Uterus (tissue), 4 donors: Measurements from ENCODE around the gene C1QBP. TPM values are rescaled to one million over a fixed set of nuclear protein-coding genes. Genes with fewer than 3 reads are reported as not detected.

ENCODE experiments used
- DNase-seq, 2 donors: peaks; one replicate each; pipeline ENCODE4 v3.0.0-alpha.2; 2019 to 2020
- H3K27ac ChIP-seq, 2 donors: fragments of 200-600 bp; sonication (generic); 1 replicate in 1 of 2; 2 replicates in 1 of 2; pipeline ENCODE4 v1.5.1; 2016 to 2018
- H3K27me3 ChIP-seq, 2 donors: fragments of 200-600 bp; sonication (generic); one replicate each; pipeline ENCODE4 v1.5.1; 2018 to 2019; ENCODE audit warnings: control low read depth in 1 of 2
- H3K36me3 ChIP-seq, 2 donors: fragments of 200-600 bp; sonication (generic); one replicate each; pipeline ENCODE4 v1.5.1; 2019; ENCODE audit warnings: control low read depth in 1 of 2
- H3K4me1 ChIP-seq, 2 donors: fragments of 200-600 bp; sonication (generic); one replicate each; pipeline ENCODE4 v1.5.1; 2018 to 2019; ENCODE audit warnings: control low read depth in 1 of 2
- H3K4me3 ChIP-seq, 2 donors: fragments of 200-600 bp; sonication (generic); 1 replicate in 1 of 2; 2 replicates in 1 of 2; pipeline ENCODE4 v1.5.1; 2018 to 2019; ENCODE audit warnings: mild to moderate bottlenecking in 1 of 2
- H3K9me3 ChIP-seq, 2 donors: fragments of 200-600 bp; sonication (generic); one replicate each; pipeline ENCODE4 v1.5.1; 2019; ENCODE audit warnings: control low read depth in 1 of 2
- POLR2A ChIP-seq, 2 donors: fragments of 450-650 bp; IDR thresholded peaks; one replicate each; pipeline ENCODE4 v1.6.1; 2016; ENCODE audit warnings: antibody characterized with exemption in 2 of 2, mild to moderate bottlenecking in 1 of 2, moderate library complexity in 1 of 2
- intact Hi-C: fragments of 100-400 bp; cut with DNase I; formaldehyde crosslinking; loops from one replicate; pipeline ENCODE4 v1.15.1; 2023; ENCODE audit warnings: low total_unique reads
- total RNA-seq, 4 donors: library from RNA; depleted of rRNA in 3 of 4; stranded (reverse); fragments of >200 nt in 3 of 4; gene quantifications; one replicate each; pipeline versions ENCODE4 v1.1.0 to v1.2.4, GENCODE V29; 2014 to 2023
- TF ChIP-seq, protein P1 (sequence below), 4 experiments: fragments of 200-600 bp in 2 of 4; fragments of 450-650 bp in 2 of 4; sonication (generic) in 2 of 4; IDR thresholded peaks; one replicate each; pipeline ENCODE4 v1.5.1; 2016 to 2019; ENCODE audit warnings: antibody characterized with exemption in 4 of 4, mild to moderate bottlenecking in 2 of 4, moderate library complexity in 1 of 4
- donor health status: DM: yes; HTN: yes; CAD: no.

The C1QBP gene
- total RNA-seq, 4 donors from 2014 or later = 49.2 to 98.4 (median 80.7) TPM

DNA sequence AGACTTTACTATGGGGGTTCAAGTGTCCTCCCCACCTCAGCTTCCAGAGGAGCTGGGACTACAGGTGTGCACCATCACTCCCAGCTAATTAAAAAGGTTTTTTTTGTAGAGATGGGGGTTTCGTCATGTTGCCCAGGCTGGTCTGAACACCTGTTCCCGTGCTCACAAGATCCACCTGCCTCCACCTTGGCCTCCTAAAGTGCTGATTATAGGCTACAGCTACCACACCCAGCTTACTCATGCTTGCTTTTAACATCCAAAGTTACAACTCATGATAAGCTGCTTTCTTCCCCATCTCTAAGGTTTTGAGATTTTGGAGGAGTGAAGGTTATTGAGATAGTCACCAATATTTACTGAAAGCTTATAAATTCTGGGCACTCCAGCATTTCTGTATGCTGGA is 22.1 kb downstream of the C1QBP start:
- peaks cover 0 to 6% of the 10 kb centered on the region in 2 donors for H3K4me1 ChIP-seq
- no peaks in the 10 kb centered on the region for H3K27me3 ChIP-seq
- TF ChIP-seq POLR2A (IDR thresholded peaks at IDR 0.05) = no peak
- TF ChIP-seq, protein P1, sequence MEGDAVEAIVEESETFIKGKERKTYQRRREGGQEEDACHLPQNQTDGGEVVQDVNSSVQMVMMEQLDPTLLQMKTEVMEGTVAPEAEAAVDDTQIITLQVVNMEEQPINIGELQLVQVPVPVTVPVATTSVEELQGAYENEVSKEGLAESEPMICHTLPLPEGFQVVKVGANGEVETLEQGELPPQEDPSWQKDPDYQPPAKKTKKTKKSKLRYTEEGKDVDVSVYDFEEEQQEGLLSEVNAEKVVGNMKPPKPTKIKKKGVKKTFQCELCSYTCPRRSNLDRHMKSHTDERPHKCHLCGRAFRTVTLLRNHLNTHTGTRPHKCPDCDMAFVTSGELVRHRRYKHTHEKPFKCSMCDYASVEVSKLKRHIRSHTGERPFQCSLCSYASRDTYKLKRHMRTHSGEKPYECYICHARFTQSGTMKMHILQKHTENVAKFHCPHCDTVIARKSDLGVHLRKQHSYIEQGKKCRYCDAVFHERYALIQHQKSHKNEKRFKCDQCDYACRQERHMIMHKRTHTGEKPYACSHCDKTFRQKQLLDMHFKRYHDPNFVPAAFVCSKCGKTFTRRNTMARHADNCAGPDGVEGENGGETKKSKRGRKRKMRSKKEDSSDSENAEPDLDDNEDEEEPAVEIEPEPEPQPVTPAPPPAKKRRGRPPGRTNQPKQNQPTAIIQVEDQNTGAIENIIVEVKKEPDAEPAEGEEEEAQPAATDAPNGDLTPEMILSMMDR (IDR thresholded peaks at IDR 0.05) = no peak
- no peak overlapping the region for H3K4me3 ChIP-seq
- H3K27ac ChIP-seq = no peak overlapping the region
- H3K36me3 ChIP-seq = no peaks in the 10 kb centered on the region
- intact Hi-C loops = no loop called here
- H3K9me3 ChIP-seq = no peaks in the 10 kb centered on the region
- no peak for DNase-seq

DNA sequence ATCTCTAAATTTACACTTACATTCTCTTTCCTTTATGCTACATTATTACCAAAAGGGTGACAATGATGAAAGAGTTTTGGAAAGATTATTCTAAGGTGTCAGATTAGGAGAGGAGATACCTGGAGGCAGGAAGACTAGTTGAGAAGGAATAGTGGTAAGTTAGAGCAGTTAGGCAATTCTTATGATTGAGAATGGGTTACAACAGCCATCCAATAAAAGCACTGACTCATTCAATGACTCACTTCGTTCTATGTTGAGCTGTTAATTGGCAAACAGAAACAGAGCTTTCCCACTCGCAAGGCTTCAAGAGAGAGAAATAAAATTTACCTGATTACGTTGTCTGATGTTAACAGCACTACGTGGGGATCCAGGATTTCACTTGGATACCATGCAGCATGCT is 25.3 kb downstream of the C1QBP start:
- Histone ChIP-seq H3K27me3 (no peaks in the 10 kb centered on the region), H3K9me3 (no peaks in the 10 kb centered on the region), H3K27ac (peak overlapping the region in 1 of 2 donors; percentile 43), H3K4me1 (peaks cover 0 to 6% of the 10 kb centered on the region in 2 donors), H3K36me3 (no peaks in the 10 kb centered on the region), H3K4me3 (no peak overlapping the region)
- no peak for DNase-seq
- no peak for TF ChIP-seq POLR2A (IDR thresholded peaks at IDR 0.05)
- TF ChIP-seq, protein P1 (IDR thresholded peaks at IDR 0.05) = no peak
- intact Hi-C loops = no loop called here

DNA sequence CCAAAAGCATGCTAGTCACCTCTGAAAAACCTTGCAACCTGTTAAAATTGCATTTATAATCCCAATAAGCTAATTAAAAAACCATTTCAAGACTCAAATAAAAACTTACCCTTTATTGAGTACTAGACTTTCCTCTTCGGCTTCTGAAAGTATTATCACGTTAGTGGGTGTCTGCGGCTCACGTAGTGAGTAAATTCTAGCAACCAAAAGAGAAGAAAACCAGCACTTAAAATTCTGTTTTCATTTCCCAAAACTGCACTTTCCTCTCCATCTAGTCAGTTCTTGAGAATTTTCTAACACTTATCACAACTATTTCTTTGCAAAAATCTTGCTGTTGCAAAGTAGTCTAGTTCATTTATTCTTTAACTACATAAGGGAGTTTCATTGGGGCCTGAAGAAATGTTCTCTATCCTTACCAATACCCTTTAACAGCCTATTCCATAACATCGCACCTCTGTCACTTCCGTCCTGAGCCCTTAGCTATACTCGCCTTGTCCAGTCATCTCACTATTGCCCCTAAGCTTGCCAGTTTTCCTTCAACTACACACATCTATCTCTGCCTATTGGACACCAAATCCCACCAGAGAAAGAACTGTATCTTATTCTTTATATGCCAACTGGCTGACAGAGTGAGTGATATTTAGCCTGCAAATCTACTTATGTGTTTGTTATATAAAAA is 28.2 kb downstream of the C1QBP start:
- no peaks in the 10 kb centered on the region for H3K36me3 ChIP-seq
- H3K4me1 ChIP-seq = no peaks in the 10 kb centered on the region
- H3K9me3 ChIP-seq = no peaks in the 10 kb centered on the region
- H3K27ac ChIP-seq = no peak overlapping the region
- intact Hi-C loops = no loop called here
- DNase-seq = no peak
- no peaks in the 10 kb centered on the region for H3K27me3 ChIP-seq
- no peak overlapping the region for H3K4me3 ChIP-seq
- TF ChIP-seq, protein P1 (IDR thresholded peaks at IDR 0.05) = no peak
- no peak for TF ChIP-seq POLR2A (IDR thresholded peaks at IDR 0.05)

DNA sequence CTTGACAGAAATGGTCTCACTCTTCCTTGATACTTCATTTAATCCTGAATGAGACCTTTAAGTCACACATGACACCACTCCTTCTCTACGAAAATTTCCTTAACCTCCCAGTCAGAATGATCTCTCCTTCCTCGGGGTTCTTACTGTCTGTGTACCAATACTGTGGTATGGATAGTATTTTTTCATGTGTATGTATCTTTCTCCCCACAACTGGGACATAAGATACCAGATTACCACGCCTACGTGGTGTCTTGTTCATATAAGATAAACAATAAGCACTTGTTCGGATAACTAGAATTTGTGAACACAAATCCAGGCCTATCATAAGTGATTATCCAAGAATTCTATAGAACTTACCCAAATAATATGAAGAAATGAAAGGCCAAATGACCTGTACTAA is 30.8 kb downstream of the C1QBP start:
- Histone ChIP-seq H3K27ac (no peak overlapping the region), H3K27me3 (no peaks in the 10 kb centered on the region), H3K4me3 (no peak overlapping the region), H3K9me3 (no peaks in the 10 kb centered on the region), H3K36me3 (no peaks in the 10 kb centered on the region), H3K4me1 (no peaks in the 10 kb centered on the region)
- TF ChIP-seq, protein P1 (IDR thresholded peaks at IDR 0.05) = no peak
- no peak for TF ChIP-seq POLR2A (IDR thresholded peaks at IDR 0.05)
- intact Hi-C loops = no loop called here
- DNase-seq = no peak

DNA sequence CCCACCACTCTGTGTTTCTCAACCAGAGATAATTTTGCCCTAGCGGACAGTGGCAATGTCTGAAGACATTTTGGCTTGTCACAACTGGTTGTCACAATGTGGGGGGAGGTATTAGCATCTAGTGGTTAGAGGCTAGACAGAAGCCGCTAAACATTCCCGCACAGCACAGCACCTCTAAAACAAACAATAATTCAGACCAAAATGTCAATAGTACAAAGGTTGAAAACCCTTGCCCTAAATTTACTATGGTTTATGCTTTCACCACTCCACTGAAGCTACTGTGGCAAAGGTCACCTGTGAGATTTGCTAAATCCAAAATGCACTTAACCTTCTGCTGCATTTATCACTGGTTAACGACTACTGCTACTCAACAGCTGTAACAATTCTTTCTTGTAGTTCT is 33.6 kb downstream of the C1QBP start:
- no peaks in the 10 kb centered on the region for H3K36me3 ChIP-seq
- no peak for DNase-seq
- H3K27ac ChIP-seq = no peak overlapping the region
- no peaks in the 10 kb centered on the region for H3K9me3 ChIP-seq
- H3K27me3 ChIP-seq = no peaks in the 10 kb centered on the region
- no peaks in the 10 kb centered on the region for H3K4me1 ChIP-seq
- intact Hi-C loops = no loop called here
- H3K4me3 ChIP-seq = no peak overlapping the region
- TF ChIP-seq, protein P1 (IDR thresholded peaks at IDR 0.05) = no peak
- TF ChIP-seq POLR2A (IDR thresholded peaks at IDR 0.05) = no peak
